OCI-LY7 (cell line): ENCODE data around the gene GALNT17. TPM values are rescaled to one million over a fixed set of nuclear protein-coding genes. Genes with fewer than 3 reads are reported as not detected.

Experiments
- BruUV-seq: library from RNA; stranded (reverse); fragments of 400-500 nt; replicated peaks from 2 replicates; lab custom pipeline; 2021; lab: Mats Ljungman, UMichigan
- CTCF ChIA-PET: fragments of 300-600 bp; sonication (Branson Sonifier 250); formaldehyde crosslinking; loops from one replicate; lab custom pipeline; 2022; ENCODE audit warnings: antibody characterized with exemption; ENCODE audit not compliant: unreplicated experiment; lab: Charles Lee
- POLR2A ChIA-PET: fragments of 300-600 bp; sonication (Branson Sonifier 250); formaldehyde crosslinking; loops from one replicate; lab custom pipeline; 2022; ENCODE audit warnings: antibody characterized with exemption; lab: Charles Lee
- DNase-seq: peaks from one replicate; pipeline ENCODE4 v3.0.0-alpha.2; 2015; ENCODE audit warnings: low spot score
- H2AFZ ChIP-seq: fragments of 200-600 bp; sonication (generic), shearing (Covaris generic); 2 replicates; pipeline ENCODE4 v1.6.1; 2014; ENCODE audit warnings: mild to moderate bottlenecking, antibody characterized with exemption, low read length, moderate library complexity
- H3K27ac ChIP-seq: fragments of 200-600 bp; sonication (generic); 2 replicates; pipeline ENCODE4 v1.5.1; 2014; ENCODE audit warnings: mixed run types, low read depth, mild to moderate bottlenecking, moderate library complexity, low read length, inconsistent platforms; ENCODE audit not compliant: poor library complexity, severe bottlenecking
- H3K36me3 ChIP-seq: fragments of 200-600 bp; sonication (generic); 2 replicates; pipeline ENCODE4 v1.6.1; 2014; ENCODE audit warnings: mild to moderate bottlenecking, antibody characterized with exemption, low read length, moderate library complexity, mixed read lengths; ENCODE audit not compliant: insufficient read depth
- H3K4me1 ChIP-seq: fragments of 200-600 bp; sonication (generic); 2 replicates; pipeline ENCODE4 v1.5.1; 2014; ENCODE audit warnings: mild to moderate bottlenecking, low read length; ENCODE audit not compliant: insufficient read depth, poor library complexity, severe bottlenecking
- H3K4me2 ChIP-seq: fragments of 200-600 bp; sonication (generic); 2 replicates; pipeline ENCODE4 v1.6.1; 2014; ENCODE audit warnings: mild to moderate bottlenecking, low read length
- H3K4me3 ChIP-seq: fragments of 200-600 bp; sonication (generic); 2 replicates; pipeline ENCODE4 v1.5.1; 2014; ENCODE audit warnings: mild to moderate bottlenecking, low read depth, low read length; ENCODE audit not compliant: poor library complexity, severe bottlenecking
- H3K79me2 ChIP-seq: fragments of 200-600 bp; sonication (generic); 2 replicates; pipeline ENCODE4 v1.6.1; 2016; ENCODE audit warnings: low read depth, mild to moderate bottlenecking, low read length, moderate library complexity, mixed read lengths; ENCODE audit not compliant: insufficient read depth
- H3K9me2 ChIP-seq: fragments of 200-600 bp; sonication (generic); 2 replicates; pipeline ENCODE4 v1.6.1; 2016; ENCODE audit warnings: mild to moderate bottlenecking, low read length, mixed read lengths; ENCODE audit not compliant: insufficient read depth
- H3K9me3 ChIP-seq: fragments of 200-600 bp; sonication (generic); 2 replicates; pipeline ENCODE4 v1.6.1; 2014; ENCODE audit warnings: mild to moderate bottlenecking, mixed run types, low read length, mixed read lengths
- H4K20me1 ChIP-seq: fragments of 200-600 bp; sonication (generic); 2 replicates; pipeline ENCODE4 v1.6.1; 2014; ENCODE audit warnings: mild to moderate bottlenecking, antibody characterized with exemption, low read length, moderate library complexity, mixed read lengths; ENCODE audit not compliant: insufficient read depth
- EZH2phosphoT487 ChIP-seq: fragments of 200-600 bp; sonication (generic); IDR thresholded peaks from 2 replicates; pipeline ENCODE4 v1.6.1; 2018; ENCODE audit warnings: low read depth, borderline replicate concordance, mild to moderate bottlenecking, mixed run types, antibody characterized with exemption, low read length, moderate library complexity, mixed read lengths
- intact Hi-C: fragments of 100-400 bp; cut with micrococcal nuclease; formaldehyde crosslinking; loops from one replicate; pipeline ENCODE4 v1.10.0; 2022; ENCODE audit not compliant: unreplicated experiment
- total RNA-seq, 2 experiments: library from RNA; depleted of rRNA in 1 of 2; stranded (reverse); fragments of >200 nt in 1 of 2; shearing (Covaris generic) in 1 of 2; gene quantifications; 2 replicates each; pipeline ENCODE4 v1.2.3, GENCODE V29; 2014 to 2022
- TF ChIP-seq, protein P1 (sequence below): fragments of 200-600 bp; sonication (generic); conservative IDR thresholded peaks from 2 replicates; pipeline ENCODE4 v1.5.1; 2014; ENCODE audit warnings: mild to moderate bottlenecking, antibody characterized with exemption, low read length, moderate library complexity, mixed read lengths

The GALNT17 gene
- total RNA-seq, 2 experiments from 2014 or later: not detected

GRCh38 chr7:71454981-71455380 lies 323.0 kb downstream of the GALNT17 start:
- no TSS peak for BruUV-seq
- no peak for DNase-seq
- intact Hi-C loops: no loop called here
- Histone ChIP-seq H3K4me2 (no peak overlapping the region), H3K27ac (no peak overlapping the region), H3K9me3 (no peaks in the 10 kb centered on the region), H3K4me3 (no peak overlapping the region), H3K79me2 (no peaks in the 10 kb centered on the region), H3K9me2 (no peaks in the 10 kb centered on the region), H3K4me1 (no peaks in the 10 kb centered on the region), H2AFZ (no peak overlapping the region), H4K20me1 (no peaks in the 10 kb centered on the region), H3K36me3 (no peaks in the 10 kb centered on the region)
- ChIA-PET POLR2A (interaction anchor here (0.6 kb wide), 1 partner anchor 1298 kb away, joined by 5 read pairs; no protein-coding TSS in a partner anchor), CTCF (no interaction called here)
- TF ChIP-seq, protein P1, sequence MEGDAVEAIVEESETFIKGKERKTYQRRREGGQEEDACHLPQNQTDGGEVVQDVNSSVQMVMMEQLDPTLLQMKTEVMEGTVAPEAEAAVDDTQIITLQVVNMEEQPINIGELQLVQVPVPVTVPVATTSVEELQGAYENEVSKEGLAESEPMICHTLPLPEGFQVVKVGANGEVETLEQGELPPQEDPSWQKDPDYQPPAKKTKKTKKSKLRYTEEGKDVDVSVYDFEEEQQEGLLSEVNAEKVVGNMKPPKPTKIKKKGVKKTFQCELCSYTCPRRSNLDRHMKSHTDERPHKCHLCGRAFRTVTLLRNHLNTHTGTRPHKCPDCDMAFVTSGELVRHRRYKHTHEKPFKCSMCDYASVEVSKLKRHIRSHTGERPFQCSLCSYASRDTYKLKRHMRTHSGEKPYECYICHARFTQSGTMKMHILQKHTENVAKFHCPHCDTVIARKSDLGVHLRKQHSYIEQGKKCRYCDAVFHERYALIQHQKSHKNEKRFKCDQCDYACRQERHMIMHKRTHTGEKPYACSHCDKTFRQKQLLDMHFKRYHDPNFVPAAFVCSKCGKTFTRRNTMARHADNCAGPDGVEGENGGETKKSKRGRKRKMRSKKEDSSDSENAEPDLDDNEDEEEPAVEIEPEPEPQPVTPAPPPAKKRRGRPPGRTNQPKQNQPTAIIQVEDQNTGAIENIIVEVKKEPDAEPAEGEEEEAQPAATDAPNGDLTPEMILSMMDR: no peak
- no peak for TF ChIP-seq EZH2phosphoT487

GRCh38 chr7:71457021-71457420 lies 325.1 kb downstream of the GALNT17 start:
- Histone ChIP-seq H3K9me3 (no peaks in the 10 kb centered on the region), H3K36me3 (no peaks in the 10 kb centered on the region), H2AFZ (no peak overlapping the region), H3K9me2 (no peaks in the 10 kb centered on the region), H3K4me2 (no peak overlapping the region), H3K4me3 (no peak overlapping the region), H3K27ac (no peak overlapping the region), H3K79me2 (no peaks in the 10 kb centered on the region), H3K4me1 (no peaks in the 10 kb centered on the region), H4K20me1 (no peaks in the 10 kb centered on the region)
- DNase-seq: no peak
- POLR2A ChIA-PET: no interaction called here
- intact Hi-C loops: no loop called here
- no TSS peak for BruUV-seq
- TF ChIP-seq, protein P1: no peak
- TF ChIP-seq EZH2phosphoT487: no peak
- CTCF ChIA-PET: no interaction called here

DNA sequence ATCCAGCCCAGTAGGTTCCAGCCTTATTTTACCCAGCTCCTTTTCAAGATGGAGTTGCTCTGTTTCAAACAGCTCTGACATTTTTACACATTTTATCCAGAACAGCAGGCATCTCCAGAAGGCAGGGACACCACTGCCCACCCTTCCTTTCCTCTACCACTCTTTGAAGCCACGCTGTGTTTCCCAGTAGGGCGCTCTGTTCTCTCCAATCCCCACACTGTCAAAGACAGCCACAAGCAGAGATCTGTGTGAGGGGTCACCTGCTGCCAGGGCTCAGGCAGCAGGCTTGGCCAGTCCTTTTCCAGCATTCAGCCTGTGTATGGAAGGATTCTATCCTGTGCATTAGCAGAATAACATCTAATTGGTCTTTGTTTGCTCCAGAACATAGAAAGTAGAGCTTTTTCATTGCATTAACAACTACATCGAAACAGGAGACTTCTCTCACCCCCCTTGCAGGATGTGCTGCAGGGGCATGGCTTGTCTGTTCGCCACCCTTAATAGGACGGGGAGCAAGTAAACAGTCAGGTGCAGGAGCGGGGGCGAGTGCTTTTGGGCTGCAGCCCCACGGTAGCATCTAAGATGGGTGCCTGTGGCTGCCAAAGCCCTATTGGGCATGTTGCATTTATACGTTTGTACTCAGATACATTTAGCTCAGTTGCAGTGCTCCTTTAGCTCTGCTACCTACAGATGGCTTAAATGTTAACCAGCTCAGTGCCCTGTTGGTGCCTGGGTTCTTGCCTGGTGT lies 326.1 kb downstream of the GALNT17 start:
- H3K27ac ChIP-seq: no peak overlapping the region
- H3K9me3 ChIP-seq: no peaks in the 10 kb centered on the region
- no peaks in the 10 kb centered on the region for H3K4me1 ChIP-seq
- ChIA-PET POLR2A (no interaction called here), CTCF (no interaction called here)
- no peak for DNase-seq
- H3K4me2 ChIP-seq: no peak overlapping the region
- no peaks in the 10 kb centered on the region for H3K79me2 ChIP-seq
- H3K9me2 ChIP-seq: no peaks in the 10 kb centered on the region
- no peaks in the 10 kb centered on the region for H4K20me1 ChIP-seq
- H2AFZ ChIP-seq: no peak overlapping the region
- TF ChIP-seq EZH2phosphoT487: no peak
- TF ChIP-seq, protein P1: no peak
- no TSS peak for BruUV-seq
- intact Hi-C loops: no loop called here
- H3K36me3 ChIP-seq: no peaks in the 10 kb centered on the region
- H3K4me3 ChIP-seq: no peak overlapping the region
